ENCODE measurements around the gene CDC14B. TPM values are rescaled to one million over a fixed set of nuclear protein-coding genes. Genes with fewer than 3 reads are reported as not detected.

CDC14B gene
- total and polyA plus RNA-seq, 4 donors: 12.8 to 37.9 (median 25.4) TPM

- Histone ChIP-seq H3K4me3 (ENCODE audit: low read length in 2 of 2) (no peak overlapping the region), H3K9me3 (ENCODE audit: control insufficient read depth, low read length) (no peaks in the 10 kb centered on the region), H3K36me3 (ENCODE audit: control insufficient read depth in 1 of 2, insufficient read depth in 2 of 2, low read length in 1 of 2) (no peaks in the 10 kb centered on the region), H3K27ac (ENCODE audit: low read depth in 1 of 2, low read length in 2 of 2) (peak overlapping the region in 1 of 2 donors; percentile 48), H3K4me1 (ENCODE audit: control insufficient read depth in 1 of 2, insufficient read depth in 2 of 2, low read length in 2 of 2) (peaks cover 0 to 1% of the 10 kb centered on the region in 2 donors), H3K27me3 (ENCODE audit: control insufficient read depth in 1 of 2, insufficient read depth in 2 of 2, low read length in 1 of 2) (no peaks in the 10 kb centered on the region)
- ATAC-seq (ENCODE audit: low FRiP score): no peak
- WGBS, 2 donors: 78 to 84% methylated on average over 3 of the region's 3 CpGs
- intact Hi-C loops (cut with DNase I): loop anchor here (5.0 to 10.0 kb wide), 3 partner anchors 44 to 157 kb away; partner anchors contain the start of gene HABP4 (in 1 of the 2)
- no peak for DNase-seq
These were observed 8.3 kb downstream of the CDC14B start for GRCh38 chr9:96611302-96611701.

DNA sequence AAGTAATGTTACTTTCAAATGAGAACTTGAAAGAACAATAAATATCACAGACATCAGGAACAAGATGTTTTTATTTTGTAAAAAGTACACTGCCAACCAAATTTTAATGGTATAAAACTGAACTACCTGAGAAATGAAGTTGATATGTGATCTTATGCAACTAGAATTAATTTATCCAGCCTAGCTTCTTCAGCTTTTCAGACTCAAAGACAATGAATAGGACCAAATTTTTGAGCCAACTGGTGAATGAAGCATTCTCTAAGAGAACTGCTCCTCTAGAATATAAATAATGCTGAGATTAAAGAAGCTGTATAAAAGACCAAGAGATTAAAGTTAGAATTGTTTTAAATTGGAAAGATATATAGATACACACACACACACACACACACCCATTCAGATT lies 9.9 kb downstream of the CDC14B start:
- intact Hi-C loops (cut with DNase I): loop anchor here (5.0 to 10.0 kb wide), 4 partner anchors 42 to 155 kb away; partner anchors contain the start of genes HABP4 (in 1 of the 2) and PRXL2C (in 1 of the 2)
- Histone ChIP-seq H3K9me3 (ENCODE audit: control insufficient read depth, low read length) (no peaks in the 10 kb centered on the region), H3K36me3 (ENCODE audit: control insufficient read depth in 1 of 2, insufficient read depth in 2 of 2, low read length in 1 of 2) (no peaks in the 10 kb centered on the region), H3K4me3 (ENCODE audit: low read length in 2 of 2) (no peak overlapping the region), H3K27me3 (ENCODE audit: control insufficient read depth in 1 of 2, insufficient read depth in 2 of 2, low read length in 1 of 2) (no peaks in the 10 kb centered on the region), H3K4me1 (ENCODE audit: control insufficient read depth in 1 of 2, insufficient read depth in 2 of 2, low read length in 2 of 2) (peaks cover 0 to 1% of the 10 kb centered on the region in 2 donors), H3K27ac (ENCODE audit: low read depth in 1 of 2, low read length in 2 of 2) (no peak overlapping the region)
- DNase-seq (no peak), ATAC-seq (ENCODE audit: low FRiP score) (no peak)

DNA sequence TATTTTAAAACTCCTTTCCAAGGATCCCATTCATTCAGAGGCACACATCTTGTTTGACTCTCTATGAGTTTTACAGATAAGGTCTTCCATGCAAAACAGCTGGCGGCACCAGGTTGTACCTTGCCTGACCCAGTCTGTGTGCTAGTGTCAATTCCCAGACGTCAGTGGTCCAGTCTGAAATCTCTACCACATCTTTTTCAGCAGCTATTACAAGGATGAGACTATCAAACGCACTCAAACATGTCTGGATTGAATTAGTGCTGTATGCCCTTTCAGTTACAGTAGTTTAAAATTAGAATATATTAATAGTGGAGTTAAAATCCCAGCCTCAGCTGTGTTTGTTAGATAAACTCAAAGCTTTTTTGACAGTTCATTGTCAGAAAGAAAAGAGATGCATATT lies 11.7 kb downstream of the CDC14B start:
- intact Hi-C loops (cut with DNase I): loop anchor here in 1 of 2 donors (10.0 kb wide), 1 partner anchor 47 kb away; the partner anchor contains the start of gene PRXL2C
- Histone ChIP-seq H3K4me1 (ENCODE audit: control insufficient read depth in 1 of 2, insufficient read depth in 2 of 2, low read length in 2 of 2) (peaks cover 0 to 2% of the 10 kb centered on the region in 2 donors), H3K9me3 (ENCODE audit: control insufficient read depth, low read length) (no peaks in the 10 kb centered on the region), H3K27me3 (ENCODE audit: control insufficient read depth in 1 of 2, insufficient read depth in 2 of 2, low read length in 1 of 2) (no peaks in the 10 kb centered on the region), H3K27ac (ENCODE audit: low read depth in 1 of 2, low read length in 2 of 2) (no peak overlapping the region), H3K36me3 (ENCODE audit: control insufficient read depth in 1 of 2, insufficient read depth in 2 of 2, low read length in 1 of 2) (no peaks in the 10 kb centered on the region), H3K4me3 (ENCODE audit: low read length in 2 of 2) (no peak overlapping the region)
- 89 to 90% methylated on average over 3 of the region's 3 CpGs for WGBS, 2 donors
- ATAC-seq (ENCODE audit: low FRiP score) (no peak), DNase-seq (no peak)

- DNase-seq (no peak), ATAC-seq (ENCODE audit: low FRiP score) (no peak)
- 97 to 98% methylated on average over 3 of the region's 3 CpGs for WGBS, 2 donors
- H3K27me3 ChIP-seq (ENCODE audit: control insufficient read depth in 1 of 2, insufficient read depth in 2 of 2, low read length in 1 of 2): no peaks in the 10 kb centered on the region
- H3K9me3 ChIP-seq (ENCODE audit: control insufficient read depth, low read length): no peaks in the 10 kb centered on the region
- no peak overlapping the region for H3K27ac ChIP-seq (ENCODE audit: low read depth in 1 of 2, low read length in 2 of 2)
- H3K36me3 ChIP-seq (ENCODE audit: control insufficient read depth in 1 of 2, insufficient read depth in 2 of 2, low read length in 1 of 2): no peaks in the 10 kb centered on the region
- H3K4me3 ChIP-seq (ENCODE audit: low read length in 2 of 2): no peak overlapping the region
- peaks cover 0 to 1% of the 10 kb centered on the region in 2 donors for H3K4me1 ChIP-seq (ENCODE audit: control insufficient read depth in 1 of 2, insufficient read depth in 2 of 2, low read length in 2 of 2)
- intact Hi-C loops (cut with DNase I): loop anchor here in 1 of 2 donors (10.0 kb wide), 1 partner anchor 49 kb away; the partner anchor contains the start of gene PRXL2C
These were observed 14.3 kb downstream of the CDC14B start for GRCh38 chr9:96605328-96605727.

DNA sequence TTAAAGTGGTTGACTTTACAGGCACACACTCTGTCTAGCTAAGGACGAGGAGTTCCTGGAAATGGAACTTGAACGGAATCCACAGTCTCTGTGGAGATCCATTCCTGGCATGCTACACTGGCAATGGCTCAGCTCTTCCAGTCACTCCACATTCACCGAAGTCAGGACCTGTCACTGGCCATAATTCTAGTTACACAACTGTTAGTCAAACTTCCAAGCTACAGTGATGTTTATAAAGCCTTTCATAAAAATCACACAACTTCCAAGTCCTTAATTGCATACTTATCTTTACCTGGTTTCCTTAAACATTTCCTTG lies 15.7 kb downstream of the CDC14B start:
- Histone ChIP-seq H3K4me3 (ENCODE audit: low read length in 2 of 2) (no peak overlapping the region), H3K9me3 (ENCODE audit: control insufficient read depth, low read length) (no peaks in the 10 kb centered on the region), H3K27me3 (ENCODE audit: control insufficient read depth in 1 of 2, insufficient read depth in 2 of 2, low read length in 1 of 2) (no peaks in the 10 kb centered on the region), H3K4me1 (ENCODE audit: control insufficient read depth in 1 of 2, insufficient read depth in 2 of 2, low read length in 2 of 2) (peaks cover 0 to 1% of the 10 kb centered on the region in 2 donors), H3K36me3 (ENCODE audit: control insufficient read depth in 1 of 2, insufficient read depth in 2 of 2, low read length in 1 of 2) (no peaks in the 10 kb centered on the region), H3K27ac (ENCODE audit: low read depth in 1 of 2, low read length in 2 of 2) (peak overlapping the region in 1 of 2 donors; percentile 28)
- DNase-seq: no peak
- WGBS, 2 donors: 8 to 13% methylated on average over 3 of the region's 3 CpGs
- intact Hi-C loops (cut with DNase I): loop anchor here in 1 of 2 donors (10.0 kb wide), 1 partner anchor 51 kb away; the partner anchor contains the start of gene PRXL2C
- peak; percentile 88 for ATAC-seq (ENCODE audit: low FRiP score)

DNA sequence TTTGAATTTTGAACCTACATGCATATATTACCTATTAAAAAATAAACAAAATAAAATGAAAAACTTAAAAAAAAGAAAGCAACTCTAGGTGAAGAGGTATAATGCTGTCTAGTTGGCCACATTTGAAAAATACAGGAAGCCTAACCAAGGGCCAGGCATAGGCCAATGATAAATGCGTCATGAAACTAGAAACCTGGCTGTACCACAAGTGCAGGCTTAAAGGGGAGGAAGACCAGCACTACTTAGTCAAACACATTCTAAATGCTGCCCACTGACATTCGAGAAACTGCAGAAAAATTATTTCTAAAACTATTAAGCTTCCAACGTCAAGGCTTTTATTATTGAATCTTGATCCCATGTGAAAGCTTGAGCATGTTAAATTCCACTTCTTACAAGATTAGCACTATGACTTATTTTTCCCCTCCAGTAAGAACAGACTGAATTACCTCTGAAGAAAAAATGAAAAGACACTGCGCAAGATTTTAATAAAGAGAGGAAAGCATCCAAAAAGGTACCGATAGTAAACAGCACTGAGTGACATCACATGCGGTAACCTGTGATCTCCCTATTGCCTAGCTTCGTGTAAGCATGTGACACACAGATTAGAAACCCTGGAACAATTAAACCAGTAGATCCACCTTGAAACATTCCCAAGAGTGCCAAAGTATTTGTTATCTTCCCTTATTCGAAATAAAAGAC lies 16.2 kb downstream of the CDC14B start:
- no peak overlapping the region for H3K4me3 ChIP-seq (ENCODE audit: low read length in 2 of 2)
- intact Hi-C loops (cut with DNase I): loop anchor here in 1 of 2 donors (10.0 kb wide), 1 partner anchor 51 kb away; the partner anchor contains the start of gene PRXL2C
- ATAC-seq (ENCODE audit: low FRiP score) (peak; percentile 82), DNase-seq (no peak)
- peak overlapping the region in 1 of 2 donors; percentile 28 for H3K27ac ChIP-seq (ENCODE audit: low read depth in 1 of 2, low read length in 2 of 2)
- WGBS, 2 donors: 59 to 62% methylated on average over 8 of the region's 8 CpGs
- H3K27me3 ChIP-seq (ENCODE audit: control insufficient read depth in 1 of 2, insufficient read depth in 2 of 2, low read length in 1 of 2): no peaks in the 10 kb centered on the region
- H3K4me1 ChIP-seq (ENCODE audit: control insufficient read depth in 1 of 2, insufficient read depth in 2 of 2, low read length in 2 of 2): peaks cover 0 to 1% of the 10 kb centered on the region in 2 donors
- H3K9me3 ChIP-seq (ENCODE audit: control insufficient read depth, low read length): no peaks in the 10 kb centered on the region
- H3K36me3 ChIP-seq (ENCODE audit: control insufficient read depth in 1 of 2, insufficient read depth in 2 of 2, low read length in 1 of 2): no peaks in the 10 kb centered on the region

DNA sequence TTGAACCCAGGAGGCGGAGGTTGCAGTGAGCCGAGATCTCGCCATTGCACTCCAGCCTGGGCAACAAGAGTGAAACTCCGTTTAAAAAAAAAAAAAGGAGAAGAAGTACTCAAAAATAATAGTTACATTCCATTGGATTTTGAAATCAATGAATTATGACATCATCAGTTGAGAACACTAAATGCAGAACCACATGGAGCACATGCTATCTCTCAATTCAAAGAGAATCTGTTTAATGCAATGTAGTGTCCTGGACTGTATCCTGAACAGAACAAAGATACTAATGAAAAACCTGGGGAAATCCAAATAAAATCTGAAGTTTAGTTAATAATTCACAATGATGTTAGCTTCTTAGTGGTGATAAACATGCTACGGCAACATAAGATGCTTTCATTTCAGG lies 20.3 kb downstream of the CDC14B start:
- WGBS, 2 donors: 92 to 94% methylated on average over 5 of the region's 5 CpGs
- no peaks in the 10 kb centered on the region for H3K27me3 ChIP-seq (ENCODE audit: control insufficient read depth in 1 of 2, insufficient read depth in 2 of 2, low read length in 1 of 2)

DNA sequence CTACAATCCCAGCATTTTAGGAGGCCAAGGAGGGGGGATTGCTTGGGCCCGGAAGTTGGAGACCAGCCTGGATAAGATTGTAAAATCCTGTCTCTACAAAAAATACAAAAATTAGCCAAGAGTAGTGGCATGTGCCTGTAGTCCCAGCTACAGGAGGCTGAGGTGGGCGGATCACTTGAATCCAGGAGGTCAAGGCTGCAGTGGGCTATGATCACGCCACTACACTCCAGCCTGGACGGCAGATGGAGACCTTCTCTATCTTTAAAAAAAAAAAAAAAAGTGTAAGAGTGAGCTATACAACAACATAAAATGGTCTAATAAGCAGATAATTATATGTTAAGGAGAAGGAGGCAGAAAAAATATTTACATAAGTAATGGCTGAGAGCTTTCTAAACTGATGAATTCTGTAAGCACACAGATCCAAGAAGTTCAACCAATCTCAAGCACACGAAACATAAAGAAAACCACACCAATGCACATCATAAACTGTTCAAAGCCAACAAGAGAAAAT lies 23.0 kb downstream of the CDC14B start:
- H3K4me1 ChIP-seq (ENCODE audit: control insufficient read depth in 1 of 2, insufficient read depth in 2 of 2, low read length in 2 of 2): no peaks in the 10 kb centered on the region
- no peaks in the 10 kb centered on the region for H3K9me3 ChIP-seq (ENCODE audit: control insufficient read depth, low read length)
- no peak overlapping the region for H3K27ac ChIP-seq (ENCODE audit: low read depth in 1 of 2, low read length in 2 of 2)
- WGBS, 2 donors: 93 to 95% methylated on average over 5 of the region's 5 CpGs
- no peaks in the 10 kb centered on the region for H3K36me3 ChIP-seq (ENCODE audit: control insufficient read depth in 1 of 2, insufficient read depth in 2 of 2, low read length in 1 of 2)
- intact Hi-C loops (cut with DNase I): no loop called here
- no peak overlapping the region for H3K4me3 ChIP-seq (ENCODE audit: low read length in 2 of 2)
- no peaks in the 10 kb centered on the region for H3K27me3 ChIP-seq (ENCODE audit: control insufficient read depth in 1 of 2, insufficient read depth in 2 of 2, low read length in 1 of 2)
- ATAC-seq (ENCODE audit: low FRiP score) (no peak), DNase-seq (no peak)

More for the DNA sequence above, 20.3 kb downstream of the CDC14B start:
- no peaks in the 10 kb centered on the region for H3K36me3 ChIP-seq (ENCODE audit: control insufficient read depth in 1 of 2, insufficient read depth in 2 of 2, low read length in 1 of 2)
- no peak overlapping the region for H3K4me3 ChIP-seq (ENCODE audit: low read length in 2 of 2)
- intact Hi-C loops (cut with DNase I): no loop called here
- ATAC-seq (ENCODE audit: low FRiP score) (no peak), DNase-seq (no peak)
- H3K4me1 ChIP-seq (ENCODE audit: control insufficient read depth in 1 of 2, insufficient read depth in 2 of 2, low read length in 2 of 2): peaks cover 0 to 1% of the 10 kb centered on the region in 2 donors
- no peaks in the 10 kb centered on the region for H3K9me3 ChIP-seq (ENCODE audit: control insufficient read depth, low read length)
- no peak overlapping the region for H3K27ac ChIP-seq (ENCODE audit: low read depth in 1 of 2, low read length in 2 of 2)
